NCI-H1694 treated with DMSO at 0.1 percent for 48 hours (cell line): ENCODE results near the gene MLF1.

Experiments used
- DNase-seq: peaks from one replicate; lab custom pipeline; 2025; lab: John Stamatoyannopoulos, UW

Gene MLF1

DNA sequence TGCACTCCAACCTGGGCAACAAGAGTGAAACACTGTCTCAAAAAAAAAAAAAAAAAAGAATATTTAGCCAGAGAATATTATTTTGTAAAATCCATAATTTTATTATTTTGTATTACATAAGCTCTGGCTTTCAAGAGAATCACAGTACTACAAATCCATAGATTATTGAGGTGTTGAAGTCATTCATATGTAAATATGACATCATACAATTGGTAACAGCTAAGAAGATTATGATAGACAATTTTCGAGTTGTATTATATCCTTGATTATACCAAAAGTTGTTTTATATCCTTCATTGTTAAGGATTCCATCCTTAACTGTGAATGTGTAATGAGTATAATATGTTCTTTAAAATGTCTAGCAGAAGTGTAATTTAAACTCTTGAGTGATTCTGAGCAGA lies 3.7 kb downstream of the MLF1 start:
- DNase-seq: no peak

DNA sequence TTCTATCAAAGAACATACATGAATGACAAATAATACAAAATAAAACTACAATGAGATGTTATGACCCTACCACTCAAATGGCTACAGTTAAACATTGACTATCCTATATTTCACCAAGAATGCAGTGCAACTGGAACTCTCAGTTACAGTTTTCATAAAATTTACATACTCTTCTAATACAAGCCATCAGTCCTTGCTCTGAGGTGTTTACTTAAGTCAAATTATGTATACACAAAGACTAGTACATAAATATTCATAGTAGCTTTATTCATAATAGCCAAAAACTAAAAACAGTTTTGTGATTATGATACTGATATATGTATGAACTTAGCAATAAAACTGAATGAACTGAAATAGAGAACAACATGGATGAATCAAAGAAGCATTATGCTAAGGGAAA lies 19.2 kb downstream of the MLF1 start:
- DNase-seq: no peak

GRCh38 chr3:158600787-158601186 lies 29.8 kb downstream of the MLF1 start:
- no peak for DNase-seq

DNA sequence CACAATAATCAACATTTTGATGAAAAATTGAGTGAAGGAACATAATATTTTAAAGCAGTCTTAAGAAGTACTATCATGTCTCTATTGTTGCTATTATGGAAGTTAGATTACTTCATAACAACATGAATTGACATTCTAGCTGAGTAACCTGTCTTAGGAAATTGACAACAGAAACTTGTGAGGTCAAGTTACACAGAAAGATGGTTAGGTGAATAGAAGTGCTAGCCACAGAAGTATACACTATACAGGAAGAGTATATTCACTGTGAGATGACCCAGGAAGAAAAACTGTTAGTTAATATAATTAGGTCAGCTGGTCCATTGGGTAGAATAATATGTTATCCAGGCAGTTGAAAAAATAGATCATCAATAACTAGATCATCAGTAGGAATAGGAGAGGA lies 31.2 kb downstream of the MLF1 start:
- DNase-seq: no peak

DNA sequence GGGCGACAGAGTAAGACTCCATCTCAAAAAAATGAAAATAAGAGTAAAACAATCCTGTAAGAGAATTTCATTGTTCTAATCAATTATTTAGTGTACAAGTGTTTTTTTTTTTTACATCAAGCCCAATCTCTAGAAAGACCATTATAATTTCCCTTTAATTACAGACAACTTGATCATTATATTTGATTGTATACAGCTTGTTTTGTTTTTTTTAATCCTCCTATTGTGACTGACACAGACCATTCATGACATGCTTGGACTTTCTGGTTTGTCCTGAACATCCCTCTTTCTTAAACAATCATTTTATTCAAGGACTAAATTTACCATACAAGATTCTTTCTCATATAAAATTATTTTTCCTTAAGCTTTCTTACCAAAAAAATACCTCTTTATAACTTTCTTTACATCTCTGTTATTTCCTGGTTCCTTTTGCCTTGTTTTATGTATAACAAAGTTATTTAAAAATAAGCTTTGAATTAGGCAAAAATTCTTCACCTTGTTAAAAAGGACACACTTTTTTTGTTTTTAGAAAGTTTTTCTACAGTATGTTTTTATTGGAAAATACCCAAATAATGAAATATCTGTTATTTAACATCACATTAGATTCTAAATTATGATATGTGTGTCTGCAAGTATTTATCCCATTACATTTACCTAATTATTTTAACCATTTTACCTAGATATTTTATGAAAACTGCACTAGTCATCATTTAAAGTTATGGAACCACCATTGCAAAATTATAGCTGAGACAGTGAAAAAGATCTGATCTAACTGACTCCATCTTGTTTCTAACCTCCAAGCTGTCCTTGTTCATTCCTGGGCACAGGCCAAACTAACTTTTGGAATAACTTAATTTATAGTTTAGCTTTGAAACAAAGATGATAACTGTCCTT lies 47.2 kb downstream of the MLF1 start:
- DNase-seq: no peak

DNA sequence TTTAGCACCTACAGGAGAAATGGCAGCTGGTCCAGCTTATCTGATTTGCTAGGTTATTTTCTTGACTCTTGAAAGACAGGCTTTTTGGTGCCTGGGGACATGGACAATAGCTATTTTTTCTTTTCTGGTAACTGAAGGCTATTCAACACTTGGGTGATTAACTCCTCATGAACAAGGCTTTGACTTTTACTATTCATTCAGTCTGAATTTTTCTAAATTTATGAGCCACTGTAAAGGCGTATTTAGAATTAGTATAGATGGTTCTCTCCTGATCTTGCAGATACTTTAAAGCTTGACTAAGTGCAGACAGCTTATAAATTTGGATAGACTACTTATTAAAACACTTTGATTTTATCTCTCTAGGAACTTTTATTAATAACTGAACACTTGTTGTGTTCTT lies 54.9 kb downstream of the MLF1 start:
- no peak for DNase-seq

GRCh38 chr3:158631981-158632380 lies 61.0 kb downstream of the MLF1 start:
- DNase-seq: no peak

DNA sequence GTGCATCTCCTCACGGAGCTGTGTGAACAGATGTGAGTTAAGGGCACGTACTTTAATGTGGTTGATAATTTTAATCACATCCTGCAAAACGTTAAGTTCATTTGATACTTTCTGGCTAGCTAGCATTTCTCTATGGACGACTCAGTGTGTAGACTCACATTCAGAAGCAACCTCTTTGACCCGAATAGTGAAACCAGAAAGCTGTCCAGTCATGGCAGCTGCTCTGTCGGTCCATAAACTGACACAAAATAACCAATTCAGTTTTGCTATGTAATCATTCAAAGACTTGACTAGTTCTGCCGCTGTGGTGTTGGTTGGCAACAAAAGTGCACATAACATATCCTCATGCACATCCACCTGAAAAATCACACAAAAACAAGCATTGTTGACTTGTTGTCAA lies 69.7 kb downstream of the MLF1 start:
- DNase-seq: no peak

DNA sequence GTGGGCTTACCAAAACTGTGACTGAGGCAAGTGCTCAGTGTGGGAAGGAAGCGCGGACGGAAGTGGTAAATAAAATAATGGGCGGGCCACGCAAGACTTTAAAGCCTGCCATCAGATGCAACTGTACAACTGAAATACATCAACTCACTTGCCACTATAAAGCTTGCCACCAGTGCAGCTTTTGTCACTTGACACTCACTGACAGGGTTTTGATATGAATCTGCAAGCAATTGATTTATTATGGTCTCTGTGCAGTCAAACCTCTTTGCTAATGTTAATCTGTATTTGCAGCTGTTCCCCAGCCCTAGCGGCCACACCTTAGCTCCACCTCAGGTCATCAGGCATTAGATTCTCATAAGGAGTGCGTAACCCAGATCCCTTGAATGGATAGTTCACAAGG lies 71.0 kb downstream of the MLF1 start:
- no peak for DNase-seq

- DNase-seq: no peak
These were observed 71.6 kb downstream of the MLF1 start for GRCh38 chr3:158642474-158643210.

DNA sequence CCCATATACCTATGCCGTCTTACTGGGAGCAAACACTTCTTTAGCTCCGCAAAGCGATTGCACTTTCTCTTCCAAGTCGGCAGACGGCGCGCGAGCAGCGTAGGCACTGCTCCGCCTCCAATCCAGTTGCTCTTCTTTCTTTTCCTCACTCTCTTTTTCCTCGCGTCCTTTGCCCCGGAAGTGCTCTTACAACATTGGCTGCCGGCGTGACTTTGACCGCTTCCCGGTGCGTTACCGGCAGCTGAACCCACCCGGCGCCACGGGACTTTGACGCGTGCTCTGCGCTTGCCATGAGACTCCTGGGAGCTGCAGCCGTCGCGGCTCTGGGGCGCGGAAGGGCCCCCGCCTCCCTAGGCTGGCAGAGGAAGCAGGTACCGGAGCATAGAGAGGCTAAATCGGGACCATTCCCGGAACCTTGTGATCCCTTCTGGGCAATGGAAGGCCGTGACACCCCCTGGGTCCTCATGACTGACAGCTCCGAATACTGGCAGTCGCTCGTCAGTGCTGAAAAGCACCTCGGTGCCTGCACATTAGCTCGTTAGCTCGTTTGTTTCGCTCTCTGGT lies 73.4 kb downstream of the MLF1 start, which contains the start of gene GFM1:
Gene GFM1 (plus strand): TSS at position 183 of the 564 bp plus-strand sequence. CDS start 108 bp downstream, at position 291.
- DNase-seq: peak; percentile 97

DNA sequence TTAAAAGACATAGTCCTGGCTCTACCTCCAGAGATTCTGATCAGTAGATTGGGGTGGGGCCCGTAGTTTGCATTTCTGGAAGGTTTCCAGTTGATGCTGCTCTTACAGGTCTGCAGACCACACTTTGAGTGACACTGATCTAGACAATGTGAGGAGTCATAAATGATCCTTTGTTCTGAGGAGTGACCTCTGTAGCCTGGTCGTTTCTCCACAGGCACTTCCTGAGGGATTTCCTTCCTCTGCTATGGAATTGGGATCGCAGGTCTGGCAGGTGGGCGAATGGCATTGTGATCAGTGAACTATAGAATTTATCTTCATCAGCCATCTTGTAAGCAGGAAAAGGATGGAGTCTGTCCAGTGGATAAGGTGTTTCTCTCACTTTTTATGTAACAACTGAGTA lies 78.8 kb downstream of the MLF1 start:
- no peak for DNase-seq

DNA sequence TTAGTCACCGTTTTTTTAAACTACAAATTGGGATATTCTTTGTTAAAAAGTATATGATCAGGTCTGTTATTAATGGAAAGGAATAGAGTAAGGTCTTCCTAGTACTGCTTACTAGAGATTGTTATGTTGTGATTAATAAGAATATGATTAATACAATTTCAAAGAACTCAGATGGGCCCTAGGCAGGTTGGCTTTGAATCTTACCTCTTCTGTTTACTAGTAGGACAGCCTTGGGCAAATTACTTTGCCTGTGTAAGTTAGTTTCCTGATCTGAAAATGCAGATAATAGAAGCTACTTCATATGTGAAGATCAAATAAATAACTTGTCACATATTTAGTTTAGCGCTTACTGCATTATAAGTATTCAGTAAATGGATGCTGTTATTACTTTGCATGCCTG lies 80.2 kb downstream of the MLF1 start:
- no peak for DNase-seq

DNA sequence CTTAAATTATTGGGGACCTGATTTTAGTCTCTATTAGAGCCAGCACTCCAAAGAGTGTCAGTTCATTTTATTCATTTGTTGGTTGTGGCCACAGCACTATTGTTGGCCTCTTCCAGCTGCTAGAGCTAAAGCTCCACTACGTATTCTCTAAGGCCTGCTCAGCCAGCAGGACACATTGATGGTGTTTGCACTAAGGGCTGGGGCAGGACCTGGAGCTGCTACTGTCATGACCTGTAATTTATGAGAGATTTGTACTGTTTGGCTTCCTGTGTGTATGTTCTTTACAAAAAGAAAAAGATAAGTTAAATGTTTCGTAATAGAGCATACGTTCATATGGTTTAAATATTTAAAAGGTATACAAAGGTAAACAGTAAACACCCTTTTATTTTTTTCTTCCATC lies 81.5 kb downstream of the MLF1 start:
- no peak for DNase-seq
